Right lobe of liver (tissue), 4 donors: Measurements from ENCODE around the gene ARHGEF11.

Experiments used
- CTCF ChIP-seq, 4 donors: fragments of 200-600 bp in 3 of 4; fragments of 450-650 bp in 1 of 4; IDR thresholded peaks; one replicate each; pipeline versions ENCODE4 v1.5.1 to v1.8.0; 2016 to 2022; ENCODE audit warnings: antibody characterized with exemption in 4 of 4, mild to moderate bottlenecking in 2 of 4
- POLR2A ChIP-seq: fragments of 450-650 bp; IDR thresholded peaks from one replicate; pipeline ENCODE4 v1.6.1; 2017; ENCODE audit warnings: antibody characterized with exemption, mild to moderate bottlenecking
- donor health status: DM: no; HTN: no; CAD: no.
- donor health status: DM: no; HTN: no; CAD: no.
- donor health status: DM: no; HTN: yes; CAD: no.

- no peak for TF ChIP-seq CTCF (IDR thresholded peaks at IDR 0.05)
- TF ChIP-seq POLR2A: no peak
Observed at GRCh38 chr1:156912861-156913808, 132.4 kb downstream of the ARHGEF11 start.
